HG03066 (cell line): ENCODE measurements around the gene SLC35B4.
A peak's percentile ranks its signal among the peaks of the same experiment; 100 is the strongest.

Source experiments
- ATAC-seq: cut with Tn5 transposase; IDR thresholded peaks from one replicate; pipeline ENCODE4 v1.9.1; 2021; ENCODE audit warnings: low read depth; ENCODE audit not compliant: unreplicated experiment

Gene SLC35B4

GRCh38 chr7:134333943-134334342, 17.2 kb upstream of the SLC35B4 start:
- ATAC-seq: no peak

GRCh38 chr7:134332892-134333291, 16.2 kb upstream of the SLC35B4 start:
- no peak for ATAC-seq

- ATAC-seq: no peak
Observed at GRCh38 chr7:134331393-134331792, 14.7 kb upstream of the SLC35B4 start.

- ATAC-seq: no peak
Observed at GRCh38 chr7:134330974-134331373, 14.2 kb upstream of the SLC35B4 start.

GRCh38 chr7:134329614-134330346, 13.1 kb upstream of the SLC35B4 start:
- ATAC-seq: no peak

- ATAC-seq: no peak
Observed at GRCh38 chr7:134328900-134329299, 12.2 kb upstream of the SLC35B4 start.

GRCh38 chr7:134327896-134328295, 11.2 kb upstream of the SLC35B4 start:
- ATAC-seq: peak; percentile 88

GRCh38 chr7:134324107-134324506, 7.4 kb upstream of the SLC35B4 start:
- no peak for ATAC-seq

- no peak for ATAC-seq
Observed at GRCh38 chr7:134320201-134320600, 3.5 kb upstream of the SLC35B4 start.

GRCh38 chr7:134318443-134318842, 1.7 kb upstream of the SLC35B4 start:
- ATAC-seq: no peak

GRCh38 chr7:134317434-134317833, 704 bp upstream of the SLC35B4 start:
- ATAC-seq: no peak

GRCh38 chr7:134315679-134316538, 821 bp downstream of the SLC35B4 start:
- ATAC-seq: no peak

- no peak for ATAC-seq
Observed at GRCh38 chr7:134313543-134313942, 3.2 kb downstream of the SLC35B4 start.

GRCh38 chr7:134312717-134313116, 4.0 kb downstream of the SLC35B4 start:
- ATAC-seq: no peak

GRCh38 chr7:134311807-134312206, 4.9 kb downstream of the SLC35B4 start:
- ATAC-seq: no peak

- ATAC-seq: no peak
Observed at GRCh38 chr7:134308548-134308947, 8.2 kb downstream of the SLC35B4 start.

- no peak for ATAC-seq
Observed at GRCh38 chr7:134307320-134307719, 9.4 kb downstream of the SLC35B4 start.

GRCh38 chr7:134302120-134302519, 14.6 kb downstream of the SLC35B4 start:
- ATAC-seq: no peak

GRCh38 chr7:134301592-134301991, 15.1 kb downstream of the SLC35B4 start:
- ATAC-seq: no peak

GRCh38 chr7:134300988-134301387, 15.7 kb downstream of the SLC35B4 start:
- ATAC-seq: no peak

GRCh38 chr7:134298902-134299683, 17.6 kb downstream of the SLC35B4 start:
- ATAC-seq: no peak
